T-helper 2 cell (primary cell): ENCODE data around the gene SRSF10.
"Not testable (repeated sequence)": the region's sequence is repeated elsewhere in the genome, so short reads cannot be mapped to it uniquely, and the experiment has no call there.

Experiments used
- DNase-seq, 5 experiments: peaks; one replicate each; pipeline versions ENCODE4 v3.0.0 to v3.0.0-alpha.2; 2012 to 2022
- total RNA-seq, 2 donors: gene quantifications; one replicate each; lab custom pipeline; 2026; lab: John Stamatoyannopoulos, UW

The SRSF10 gene
- total RNA-seq: 421 to 508 reads per million in 2 donors

DNA sequence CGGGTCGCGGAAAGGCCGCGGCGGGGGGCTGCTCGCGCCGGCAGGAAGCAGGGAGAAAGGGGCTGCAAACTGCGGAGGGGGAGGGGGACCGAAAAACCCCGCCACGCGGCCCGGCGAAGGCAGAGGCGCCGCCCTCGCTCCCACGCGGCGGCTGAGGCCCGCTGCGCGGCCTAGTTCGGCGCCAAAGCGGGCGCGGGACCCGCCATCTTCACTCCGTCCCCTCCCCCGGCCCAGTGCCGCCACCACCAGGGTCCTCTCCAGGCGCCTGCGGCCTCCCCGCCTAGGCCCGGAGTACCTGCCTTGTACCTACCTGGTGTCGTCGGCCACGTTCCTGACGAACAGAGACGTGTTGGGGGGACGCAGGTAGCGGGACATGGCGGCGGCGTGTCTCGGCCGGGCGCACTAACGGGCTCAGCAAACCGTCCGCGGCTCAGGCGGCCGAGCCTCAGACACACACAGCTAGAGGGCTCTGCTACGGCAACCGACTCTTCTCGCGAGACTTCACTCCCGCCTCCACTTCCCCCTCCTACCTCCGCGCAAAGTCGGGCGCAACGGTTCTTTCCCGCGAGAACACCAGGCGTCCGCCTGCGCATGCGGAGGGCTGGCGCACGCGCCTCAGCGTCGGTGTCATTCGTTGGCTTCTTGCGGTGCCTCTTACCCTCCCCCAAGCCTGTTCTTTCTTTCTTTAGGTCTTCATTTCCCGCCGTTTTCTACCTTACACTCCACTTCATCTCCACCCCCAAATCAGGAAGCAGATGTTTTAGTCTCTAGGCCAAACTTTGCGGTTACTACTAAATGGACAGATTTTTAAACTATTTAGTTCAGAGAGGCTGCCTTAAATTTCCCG, at the start of gene SRSF10:
Gene SRSF10 (minus strand): TSS at position 447 of the 847 bp plus-strand sequence. CDS start 72 bp downstream, at position 375.
- DNase-seq: peak; percentile 91 to 100 (median 96)

DNA sequence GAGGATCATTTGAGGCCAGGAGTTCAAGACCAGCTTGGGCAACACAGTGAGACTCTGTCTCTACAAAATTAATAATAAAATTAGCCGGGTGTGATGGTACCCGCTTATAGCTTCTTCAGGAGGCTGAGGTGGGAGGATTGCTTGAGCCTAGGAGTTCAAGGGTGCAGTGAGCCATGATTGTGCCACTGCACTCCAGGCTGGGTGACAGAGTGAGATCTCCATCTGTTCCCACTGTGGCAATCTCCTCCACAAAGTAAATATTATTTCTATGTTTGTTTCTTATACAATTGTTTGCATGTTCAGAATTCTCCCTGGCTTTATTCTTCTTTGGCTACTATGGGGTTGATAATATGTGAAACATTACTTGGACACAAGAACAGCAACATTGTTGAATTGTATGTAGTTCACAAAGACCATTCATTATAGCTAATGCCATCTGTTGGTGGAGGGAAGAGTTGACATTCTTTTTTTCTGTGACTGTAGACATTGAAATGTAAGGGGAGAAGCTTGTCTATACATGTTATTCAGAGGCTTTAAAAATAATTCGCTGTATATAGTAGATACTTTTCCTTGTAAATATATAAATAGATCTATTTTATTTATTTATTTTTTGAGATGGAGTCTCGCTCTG, 47.8 kb upstream of the SRSF10 start:
- peak in 1 of 5 experiments; percentile 31 for DNase-seq

DNA sequence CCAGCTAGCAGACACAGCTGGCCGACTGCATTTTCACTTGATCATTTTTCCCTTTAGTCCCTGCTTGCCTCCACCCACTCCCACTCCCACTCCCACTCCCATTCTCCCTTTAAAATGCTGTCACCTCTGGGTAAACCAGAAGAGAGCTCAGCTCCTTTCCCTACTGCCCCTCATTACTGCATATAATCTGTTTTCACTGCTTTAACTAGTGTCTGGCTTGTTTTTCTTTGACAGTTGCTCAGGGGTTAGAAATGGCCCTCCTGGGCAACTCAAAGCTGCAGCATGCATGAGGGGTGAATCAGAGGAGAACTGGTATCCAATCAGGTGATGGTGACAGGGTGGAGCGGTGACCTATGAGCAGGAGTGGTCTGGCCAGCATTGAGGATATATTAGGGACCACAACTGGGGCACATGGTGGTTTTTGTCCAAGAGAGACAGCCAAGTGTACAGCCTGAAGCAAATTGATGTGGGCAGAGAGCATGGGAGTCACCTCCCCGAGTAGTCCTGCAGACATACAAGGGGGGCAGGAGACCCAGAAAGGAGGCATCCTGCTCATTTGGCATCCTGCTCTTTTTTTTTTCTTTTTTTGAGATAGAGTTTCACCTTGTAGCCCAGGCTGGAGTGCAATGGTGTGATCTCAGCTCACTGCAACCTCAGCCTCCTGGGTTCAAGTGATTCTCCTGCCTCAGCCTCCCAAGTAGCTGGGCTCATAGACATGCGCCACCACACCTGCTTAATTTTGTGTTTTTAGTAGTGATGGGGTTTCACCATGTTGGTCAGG, 42.6 kb upstream of the SRSF10 start:
- no peak for DNase-seq

DNA sequence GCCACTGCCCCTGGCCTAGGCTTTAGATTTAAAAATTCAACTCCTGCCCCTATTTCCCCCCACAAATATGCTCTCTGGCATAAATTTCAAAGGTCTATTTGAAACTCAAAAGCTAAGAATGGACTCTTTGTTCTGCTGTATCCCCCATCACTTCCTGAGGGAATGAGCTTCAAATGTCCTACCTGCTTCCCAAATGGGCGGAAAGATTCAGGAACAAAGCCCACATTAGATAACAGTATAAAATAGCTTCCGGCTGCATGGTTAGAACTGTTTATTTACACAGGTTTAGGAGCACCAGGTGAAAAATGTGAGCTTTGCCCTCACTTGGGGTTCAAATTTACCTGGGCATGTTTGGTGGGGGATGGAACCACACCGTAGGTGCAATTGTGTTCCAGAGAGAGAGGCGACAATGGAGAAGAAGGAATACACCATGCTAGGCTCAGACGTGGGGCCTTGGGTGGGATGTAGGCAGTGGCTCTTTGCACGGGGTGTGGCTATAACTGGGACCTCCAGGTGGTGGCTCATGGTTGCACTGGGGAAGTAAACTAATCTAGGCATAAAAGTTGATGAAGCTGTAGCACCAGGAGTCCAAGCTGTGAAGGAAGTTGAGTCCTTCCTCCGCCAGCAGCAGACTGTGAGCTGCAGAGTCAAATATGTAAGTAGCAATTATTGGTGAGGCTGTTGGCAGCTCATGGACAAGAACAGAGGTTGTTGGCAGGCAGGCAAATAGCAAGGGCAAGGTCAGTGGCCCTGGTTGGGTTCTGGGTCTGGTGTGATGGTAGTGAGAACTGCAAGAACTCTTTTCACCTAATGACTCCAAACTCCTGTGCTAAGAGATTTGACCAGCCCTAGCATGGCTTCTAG, 41.5 kb upstream of the SRSF10 start:
- no peak for DNase-seq

DNA sequence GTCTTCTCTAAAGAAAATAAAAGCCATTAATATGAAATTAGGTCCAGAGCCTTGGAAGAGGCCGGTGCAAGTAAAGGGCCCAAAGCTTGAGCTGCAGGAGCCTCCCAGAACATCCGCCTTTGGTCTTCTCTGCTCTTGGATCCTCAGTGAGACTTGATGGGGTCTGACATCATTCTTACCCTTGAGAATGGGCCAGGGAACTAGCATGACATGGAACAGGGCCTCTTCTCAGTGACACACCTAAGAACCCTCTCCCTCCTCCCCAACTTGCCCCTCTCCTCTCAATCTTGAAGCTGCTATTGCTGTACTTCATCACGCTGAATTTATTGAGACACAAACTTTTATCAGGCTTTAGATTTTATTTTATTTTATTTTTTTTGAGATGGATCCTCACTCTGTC, 40.3 kb upstream of the SRSF10 start:
- DNase-seq: no peak

DNA sequence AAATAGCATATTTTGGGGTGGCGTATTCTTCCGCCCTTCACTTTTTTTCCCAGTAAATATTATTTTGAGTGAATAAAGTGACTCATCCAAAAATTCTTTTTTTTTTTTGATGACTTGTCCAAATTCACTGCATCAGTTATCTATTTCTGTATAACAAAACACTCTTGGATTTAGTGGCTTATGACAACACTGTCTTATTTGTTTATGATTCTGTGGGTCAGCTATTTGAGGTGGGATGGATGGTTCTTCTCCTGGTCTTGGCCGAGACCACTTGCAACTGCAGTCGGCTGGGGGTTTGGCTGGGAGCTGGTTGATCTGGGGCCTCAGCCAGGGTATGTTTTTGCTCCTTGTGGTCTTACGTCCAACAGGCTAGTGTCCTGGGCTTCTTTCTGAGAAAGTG, 39.9 kb upstream of the SRSF10 start:
- DNase-seq: no peak

DNA sequence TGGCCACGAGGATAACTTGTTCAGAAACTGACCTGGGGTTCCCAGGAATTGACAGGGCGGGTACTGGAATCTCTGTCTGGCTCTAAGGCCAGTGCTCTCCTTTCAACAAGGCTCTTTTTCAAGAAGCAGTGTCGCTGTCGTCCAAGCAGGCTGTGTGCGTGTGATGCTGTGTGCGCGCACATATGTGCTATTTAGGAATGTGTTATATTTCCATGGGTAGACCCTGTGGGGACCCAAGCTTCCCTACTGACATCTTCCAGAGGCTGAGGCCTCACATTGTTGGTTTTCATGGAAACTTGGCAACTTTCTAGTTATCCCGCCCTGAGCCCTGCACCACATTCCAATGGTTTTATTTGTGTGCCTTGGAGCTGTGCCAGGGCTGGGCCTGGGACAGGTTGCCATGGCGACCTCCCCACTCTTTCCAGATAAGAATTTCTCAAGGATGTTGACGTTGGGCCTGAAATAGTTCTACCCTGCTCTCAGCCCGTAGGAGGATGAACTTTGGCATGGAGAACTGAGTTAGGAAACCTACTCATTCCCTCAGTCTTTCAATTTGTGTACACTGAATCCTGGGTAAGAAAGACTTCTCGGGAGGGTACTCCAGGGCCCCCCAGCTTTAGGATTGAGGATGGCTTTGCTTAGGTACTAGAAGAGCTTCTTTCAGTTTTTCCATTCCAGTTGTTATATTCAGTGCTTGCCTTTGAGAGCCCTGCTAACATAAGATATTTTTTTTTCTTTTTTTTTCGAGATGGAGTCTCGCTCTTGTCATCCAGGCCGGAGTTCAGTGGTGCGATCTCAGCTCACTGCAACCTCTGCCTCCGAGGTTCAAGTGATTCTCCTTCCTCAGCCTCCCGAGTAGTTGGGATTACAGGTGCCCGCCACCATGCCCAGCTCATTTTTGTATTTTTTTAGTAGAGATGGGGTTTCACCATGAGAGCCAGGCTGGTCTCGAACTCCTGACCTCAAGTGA, 38.8 kb upstream of the SRSF10 start:
- no peak for DNase-seq

DNA sequence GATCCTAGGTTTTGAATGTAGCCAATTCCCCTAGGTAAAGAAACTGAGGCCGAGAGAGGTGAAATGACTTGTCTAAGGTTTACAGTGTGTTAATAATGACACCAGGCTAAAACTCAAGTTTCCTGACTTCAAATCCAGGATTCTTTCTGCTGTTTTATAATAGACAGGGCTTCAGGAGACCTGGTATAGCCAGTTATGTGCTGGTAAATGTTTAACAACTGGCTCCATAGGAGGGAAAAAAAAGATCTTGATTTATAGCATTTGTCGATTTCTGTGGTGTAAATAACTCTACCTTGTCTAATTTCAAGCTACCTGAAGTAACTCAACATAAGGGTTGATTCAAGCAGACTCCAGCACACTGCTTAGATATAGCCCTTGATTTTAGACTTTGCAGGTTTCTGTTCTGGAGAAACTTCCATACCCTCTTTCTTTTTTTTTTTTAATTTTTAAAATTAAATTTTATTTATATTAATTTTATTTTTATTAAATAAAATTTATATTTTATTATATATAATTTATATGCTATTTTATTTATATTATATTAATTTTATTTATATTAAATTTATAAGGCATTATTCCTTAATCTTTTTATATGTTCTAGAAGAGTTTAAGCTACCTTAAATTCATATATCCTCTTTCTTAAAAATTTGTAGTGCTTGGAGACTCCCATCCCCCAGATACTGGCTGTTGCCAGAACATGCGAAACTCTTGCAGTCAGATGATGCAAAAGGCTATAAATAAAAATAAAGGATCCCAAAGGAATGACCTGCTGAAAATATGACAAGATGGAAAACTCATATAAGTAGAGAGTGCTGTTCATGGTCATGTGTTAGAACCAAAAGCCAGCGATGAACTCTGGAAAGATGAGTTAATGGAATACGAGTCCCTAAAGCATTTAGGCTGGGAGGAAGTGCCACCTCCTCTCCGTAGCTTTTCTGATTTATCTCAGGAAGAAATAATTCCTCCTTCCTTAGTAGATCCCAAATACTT, 35.4 kb upstream of the SRSF10 start:
- no peak for DNase-seq

DNA sequence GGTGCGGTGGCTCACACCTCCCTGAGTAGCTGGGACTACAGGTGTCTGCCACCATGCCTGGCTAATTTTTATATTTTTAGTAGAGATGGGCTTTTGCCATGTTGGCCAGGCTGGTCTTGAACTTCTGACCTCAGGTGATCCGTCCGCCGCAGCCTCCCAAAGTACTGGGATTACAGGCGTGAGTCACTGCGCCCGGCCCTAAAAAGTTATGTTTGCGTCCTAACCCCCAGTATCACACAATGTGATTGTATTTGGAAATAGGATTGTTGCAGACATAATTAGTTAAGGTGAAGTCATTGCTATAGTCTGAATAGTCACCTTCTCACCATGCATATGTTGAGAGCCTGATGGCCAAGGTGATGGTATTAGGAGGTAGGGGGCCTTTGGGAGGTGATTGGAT, 32.8 kb upstream of the SRSF10 start:
- not testable (repeated sequence) for DNase-seq

DNA sequence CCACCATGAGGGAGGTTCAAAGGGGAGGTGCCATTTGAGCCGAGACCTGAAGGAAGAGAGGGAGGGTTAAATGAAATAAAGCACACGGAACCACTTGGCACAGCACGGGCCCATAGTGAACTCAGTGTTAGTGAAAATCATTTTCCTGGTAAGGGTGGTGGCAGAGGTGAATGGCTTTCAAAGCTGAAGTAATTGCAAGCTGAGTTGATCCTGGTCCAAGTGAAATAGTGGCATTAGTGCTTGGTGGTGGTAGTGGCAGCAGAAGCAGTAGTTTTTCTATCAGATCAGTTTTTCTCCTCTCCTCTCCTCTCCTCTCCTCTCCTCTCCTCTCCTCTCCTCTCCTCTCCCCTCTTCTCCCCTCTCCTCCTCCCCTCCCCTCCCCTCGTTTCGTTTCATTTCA, 30.5 kb upstream of the SRSF10 start:
- no peak for DNase-seq

DNA sequence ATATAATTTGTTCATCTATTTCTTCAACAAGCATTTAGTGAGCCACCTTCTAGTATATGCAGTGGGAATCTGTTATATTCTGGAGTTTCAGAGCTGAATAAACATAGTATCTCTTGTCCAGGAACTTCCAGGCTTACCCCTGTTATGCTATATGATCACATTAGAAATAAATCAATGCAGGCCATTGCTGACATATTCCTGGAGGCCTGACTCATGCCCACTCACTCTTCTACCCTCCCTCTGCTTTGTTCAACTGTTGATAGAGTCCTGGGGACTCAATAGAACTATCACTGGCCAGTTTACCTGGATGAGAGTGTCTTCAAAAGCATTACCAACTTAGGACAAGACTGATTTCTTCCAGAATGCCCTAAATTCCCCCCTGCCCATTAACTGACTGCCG, 29.3 kb upstream of the SRSF10 start:
- no peak for DNase-seq

DNA sequence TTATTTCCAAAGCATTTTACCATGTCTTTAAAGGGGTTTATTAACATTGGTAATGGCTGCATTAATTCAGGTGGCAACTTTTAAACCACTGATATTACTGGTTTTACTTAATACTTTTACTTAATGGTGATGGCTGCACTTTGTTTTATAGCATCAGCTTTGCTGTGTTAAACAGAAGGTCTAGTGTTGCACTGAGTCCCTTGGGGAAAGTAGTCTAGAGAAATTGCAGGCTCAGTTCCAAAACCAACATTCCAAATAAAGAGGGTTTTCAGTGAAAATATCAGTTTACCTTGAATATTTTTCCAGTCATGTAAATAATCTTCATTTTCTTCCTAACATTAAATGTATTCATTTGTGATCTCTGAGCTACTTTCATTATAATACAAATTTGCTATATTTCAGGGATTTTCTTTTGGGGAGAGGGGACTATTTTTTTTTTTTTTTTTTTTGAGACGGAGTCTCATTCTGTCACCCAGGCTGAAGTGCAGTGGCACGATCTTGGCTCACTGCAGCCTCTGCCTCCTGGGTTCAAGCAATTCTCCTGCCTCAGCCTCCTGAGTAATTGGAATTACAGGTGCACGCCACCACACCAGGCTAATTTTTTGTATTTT, 28.6 kb upstream of the SRSF10 start:
- DNase-seq: not testable (repeated sequence)

DNA sequence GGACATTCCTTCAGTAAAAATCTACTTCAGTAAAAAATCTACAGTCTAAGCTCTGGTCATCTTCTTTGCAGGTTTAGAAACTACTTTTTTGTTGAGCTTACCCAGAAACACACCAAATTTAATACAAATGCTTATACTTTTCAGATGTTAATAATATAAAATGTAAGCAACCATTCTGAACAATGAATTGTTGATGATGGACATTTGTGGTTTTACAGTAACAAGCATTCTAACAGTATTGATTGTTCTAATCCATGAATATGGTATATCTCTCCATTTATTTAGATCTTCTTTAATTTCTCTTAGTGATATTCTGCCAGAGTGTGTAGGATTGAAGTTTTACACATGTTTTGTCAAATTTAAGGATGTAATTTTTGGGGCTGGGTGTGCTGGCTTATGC, 27.0 kb upstream of the SRSF10 start:
- no peak for DNase-seq

DNA sequence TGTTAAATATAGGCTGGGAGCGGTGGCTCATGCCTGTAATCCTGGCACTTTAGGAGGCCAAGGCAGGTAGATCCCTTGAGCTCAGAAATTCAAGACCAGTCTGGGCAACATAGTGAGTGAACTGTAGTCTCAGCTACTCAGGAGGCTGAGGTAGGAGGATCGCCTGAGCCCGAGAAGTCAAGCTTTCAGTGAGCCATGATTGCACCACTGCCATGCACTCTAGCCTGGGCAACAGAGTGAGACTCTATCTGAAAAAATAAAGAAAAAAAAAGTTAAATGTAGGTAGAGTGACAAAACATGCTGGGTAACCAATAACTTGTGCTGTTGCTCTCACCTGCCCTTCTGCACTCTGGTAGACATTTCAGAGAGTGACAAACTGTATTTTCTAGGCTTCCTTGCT, 25.0 kb upstream of the SRSF10 start:
- no peak for DNase-seq

DNA sequence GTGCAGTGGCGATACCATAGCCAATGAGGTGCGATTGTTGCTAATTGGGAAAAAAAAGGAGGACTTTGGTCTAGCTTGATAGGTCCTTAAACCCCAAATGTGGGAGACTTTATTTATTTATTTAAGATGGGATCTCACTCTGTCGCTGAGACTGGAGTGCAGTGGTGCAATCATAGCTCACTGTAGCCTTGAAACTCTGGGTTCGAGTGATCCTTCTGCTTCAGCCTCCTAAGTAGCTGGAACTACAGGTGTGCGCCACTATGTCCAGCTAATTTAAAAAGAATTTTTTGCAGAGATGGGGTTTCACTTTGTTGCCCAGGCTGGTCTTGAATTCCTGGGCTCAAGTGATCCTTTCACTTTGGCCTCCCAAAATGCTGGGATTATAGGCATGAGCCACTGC, 24.0 kb upstream of the SRSF10 start:
- no peak for DNase-seq

DNA sequence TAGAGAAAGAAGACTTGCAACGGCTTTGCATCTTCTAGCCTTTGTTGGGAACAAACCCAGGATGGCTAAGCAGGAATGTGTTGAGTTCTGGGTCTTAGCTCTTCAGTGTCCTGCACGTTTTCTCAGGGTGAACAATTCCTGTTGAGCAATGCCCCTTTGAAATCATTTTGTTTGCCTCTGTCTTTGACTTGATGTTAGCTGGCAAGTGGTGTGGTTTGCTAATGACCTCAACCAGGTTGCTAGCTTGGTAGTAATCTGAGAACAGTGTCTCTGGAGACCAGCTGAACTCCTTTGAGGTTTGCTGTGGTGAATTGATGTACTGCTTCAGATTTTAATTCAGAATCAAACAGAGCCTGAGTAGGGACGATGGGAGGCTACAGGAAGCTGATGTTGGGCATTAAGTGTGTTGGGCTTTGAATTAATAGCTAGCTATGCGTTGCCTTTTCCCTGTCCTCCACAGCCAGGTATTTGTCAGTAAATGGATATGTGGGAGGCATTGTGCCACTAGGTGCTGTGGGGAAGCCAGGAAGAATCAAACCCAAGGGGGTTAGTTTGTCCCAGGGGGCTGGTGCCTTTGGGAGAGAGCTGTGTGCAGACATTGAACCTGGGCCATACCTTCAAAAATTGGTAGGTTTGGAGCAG, 23.3 kb upstream of the SRSF10 start:
- DNase-seq: peak in 1 of 5 experiments; percentile 34

DNA sequence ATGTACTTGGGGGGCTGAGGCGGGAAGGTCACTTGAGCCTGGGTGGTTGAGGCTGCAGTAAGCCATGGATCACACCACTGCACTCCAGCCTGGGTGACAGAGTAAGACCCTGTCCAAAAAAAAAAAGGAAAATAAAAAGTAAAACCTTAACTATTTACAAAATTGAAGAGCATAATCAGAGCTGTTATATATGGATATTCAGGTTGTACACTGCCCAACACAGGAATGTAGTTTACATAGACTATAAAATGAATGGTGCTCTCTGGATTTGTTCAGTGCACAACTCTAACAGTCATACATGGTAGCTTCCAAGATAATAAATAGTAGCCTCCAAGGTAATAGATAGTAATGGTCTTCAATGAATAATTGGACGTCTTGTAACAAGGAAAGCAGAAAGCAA, 22.6 kb upstream of the SRSF10 start:
- DNase-seq: no peak

DNA sequence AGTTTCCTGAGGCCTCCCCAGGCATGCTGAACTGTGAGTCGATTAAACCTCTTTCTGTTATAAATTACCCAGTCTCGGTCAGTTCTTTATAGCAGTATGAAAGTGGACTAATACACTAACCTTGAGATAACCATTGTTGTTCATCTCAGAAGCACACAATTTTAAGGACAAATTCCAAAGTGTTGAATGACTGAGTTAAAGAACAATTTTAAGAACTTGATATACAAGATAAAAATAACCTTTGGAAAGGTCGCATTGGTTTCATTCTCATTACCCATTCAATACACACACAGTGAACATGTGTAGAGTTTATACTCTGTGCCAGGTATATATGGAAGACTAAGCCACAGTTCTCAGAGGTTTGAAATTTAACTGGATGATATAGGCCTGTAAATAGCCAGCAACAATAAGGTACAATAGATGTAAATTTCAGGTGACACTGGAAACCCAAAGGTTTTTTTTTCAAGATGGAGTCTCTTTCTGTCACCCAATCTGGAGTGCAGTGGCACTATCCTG, 19.1 kb upstream of the SRSF10 start:
- no peak for DNase-seq

DNA sequence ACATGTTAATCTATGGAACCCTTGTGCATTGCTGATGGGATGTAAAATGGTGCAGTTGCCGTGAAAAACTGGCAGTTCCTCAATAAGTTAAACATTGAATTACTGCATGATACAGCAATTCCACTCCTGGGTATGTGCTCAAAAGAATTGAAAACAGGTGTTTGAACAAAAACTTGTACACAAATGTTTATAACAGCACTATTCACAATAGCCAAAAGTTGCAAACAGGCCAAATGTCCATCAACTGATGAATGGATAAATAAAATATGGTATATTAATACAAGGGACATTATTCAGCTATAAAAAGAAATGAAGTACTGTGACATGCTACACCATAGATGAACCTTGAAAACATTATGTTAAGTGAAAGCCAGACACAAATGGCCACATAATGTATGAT, 17.7 kb upstream of the SRSF10 start:
- DNase-seq: no peak
